GM12801 (cell line): ENCODE measurements around the gene SMCR8.

Experiments
- TF ChIP-seq, protein P1 (sequence below): IDR thresholded peaks from one replicate; pipeline ENCODE4 v1.5.1; 2011; ENCODE audit warnings: control low read depth; ENCODE audit not compliant: insufficient read length; ENCODE audit errors: extremely low read depth

SMCR8 gene

DNA sequence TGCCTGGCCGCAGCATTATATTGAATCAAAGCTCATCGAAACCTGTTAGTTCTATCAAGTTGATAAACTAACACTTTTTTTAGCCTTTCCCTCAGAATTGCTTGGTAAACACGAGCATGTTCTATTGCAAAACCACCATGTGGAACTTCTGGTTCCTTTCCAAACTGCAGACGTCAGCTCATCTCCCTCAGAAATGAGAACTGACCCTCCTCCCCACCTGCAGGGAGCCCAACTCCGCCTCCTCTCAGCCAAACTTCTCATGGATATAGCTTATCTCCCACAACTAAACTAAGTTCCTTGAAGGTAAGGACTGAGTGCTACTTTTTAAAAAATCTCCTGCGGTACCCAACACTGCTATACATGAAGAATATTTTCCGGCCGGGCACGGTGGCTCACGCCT lies 41.5 kb downstream of the SMCR8 start:
- TF ChIP-seq, protein P1, sequence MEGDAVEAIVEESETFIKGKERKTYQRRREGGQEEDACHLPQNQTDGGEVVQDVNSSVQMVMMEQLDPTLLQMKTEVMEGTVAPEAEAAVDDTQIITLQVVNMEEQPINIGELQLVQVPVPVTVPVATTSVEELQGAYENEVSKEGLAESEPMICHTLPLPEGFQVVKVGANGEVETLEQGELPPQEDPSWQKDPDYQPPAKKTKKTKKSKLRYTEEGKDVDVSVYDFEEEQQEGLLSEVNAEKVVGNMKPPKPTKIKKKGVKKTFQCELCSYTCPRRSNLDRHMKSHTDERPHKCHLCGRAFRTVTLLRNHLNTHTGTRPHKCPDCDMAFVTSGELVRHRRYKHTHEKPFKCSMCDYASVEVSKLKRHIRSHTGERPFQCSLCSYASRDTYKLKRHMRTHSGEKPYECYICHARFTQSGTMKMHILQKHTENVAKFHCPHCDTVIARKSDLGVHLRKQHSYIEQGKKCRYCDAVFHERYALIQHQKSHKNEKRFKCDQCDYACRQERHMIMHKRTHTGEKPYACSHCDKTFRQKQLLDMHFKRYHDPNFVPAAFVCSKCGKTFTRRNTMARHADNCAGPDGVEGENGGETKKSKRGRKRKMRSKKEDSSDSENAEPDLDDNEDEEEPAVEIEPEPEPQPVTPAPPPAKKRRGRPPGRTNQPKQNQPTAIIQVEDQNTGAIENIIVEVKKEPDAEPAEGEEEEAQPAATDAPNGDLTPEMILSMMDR: no peak

DNA sequence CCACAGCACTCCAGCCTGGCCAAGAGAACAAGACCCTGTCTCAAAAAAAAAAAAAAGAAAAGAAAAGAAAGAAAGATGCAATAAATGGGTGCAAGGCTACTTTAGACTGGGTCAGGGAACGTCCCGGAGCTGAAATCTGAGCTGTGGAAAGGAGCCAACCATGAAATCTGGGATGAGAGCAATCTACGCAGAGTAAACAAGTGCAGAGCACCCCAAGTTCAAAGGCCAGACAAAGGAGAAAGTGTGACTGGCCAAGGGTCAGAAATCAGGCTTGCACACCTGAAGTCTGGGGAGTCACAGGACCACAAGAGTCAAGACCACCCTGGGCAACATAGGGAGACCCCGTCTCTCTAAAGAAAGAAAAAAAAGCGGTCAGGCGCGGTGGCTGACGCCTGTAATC lies 45.4 kb downstream of the SMCR8 start:
- TF ChIP-seq, protein P1: no peak

GRCh38 chr17:18361837-18362697 lies 47.0 kb downstream of the SMCR8 start:
- TF ChIP-seq, protein P1: no peak

- TF ChIP-seq, protein P1: no peak
Measured at GRCh38 chr17:18362698-18363100, 47.6 kb downstream of the SMCR8 start.

DNA sequence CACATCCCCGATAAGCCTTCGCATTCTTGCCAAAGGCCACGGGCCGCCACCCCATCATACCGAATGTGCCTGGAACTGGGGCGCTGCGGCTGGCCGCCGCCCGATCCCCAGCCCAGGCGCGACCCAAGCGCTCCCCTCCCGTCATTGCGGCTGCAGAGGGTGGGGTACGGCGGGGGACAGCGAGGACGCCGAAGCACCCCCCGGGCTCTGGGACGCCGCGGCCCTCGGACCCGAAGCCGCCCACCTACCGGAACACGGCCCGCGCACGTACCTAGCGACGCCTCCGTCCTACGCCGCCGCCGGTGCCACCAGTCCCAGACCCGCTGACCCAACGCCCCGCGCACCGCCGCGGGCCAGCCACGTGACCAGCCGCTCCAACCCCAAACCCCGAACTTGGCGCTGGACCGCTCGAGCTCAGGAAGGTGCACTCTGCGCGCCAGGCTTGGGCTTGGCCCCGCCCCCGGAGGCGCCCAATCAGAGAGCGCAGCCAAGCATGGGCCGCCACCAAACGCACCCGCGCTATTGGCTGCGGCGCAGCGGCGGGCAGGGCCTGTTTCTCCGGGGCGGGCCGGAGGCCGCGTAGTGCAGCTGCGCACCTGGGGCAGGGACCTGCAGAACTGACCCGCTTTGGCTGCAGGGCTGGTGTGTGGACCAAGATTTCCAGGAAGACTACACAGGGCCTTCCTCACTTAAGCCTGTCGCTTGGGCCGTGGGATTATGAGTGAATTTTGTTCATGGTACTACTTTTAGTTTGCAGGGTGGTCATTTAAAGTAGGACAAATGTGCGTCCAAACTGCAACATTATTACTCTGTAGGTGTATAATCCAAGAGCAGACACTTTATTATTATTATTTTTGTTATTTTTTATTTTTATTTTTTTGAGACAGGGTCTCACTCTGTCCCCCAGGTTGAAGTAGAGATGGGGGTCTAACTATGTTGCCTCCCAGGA lies 48.3 kb downstream of the SMCR8 start, which contains the start of gene SHMT1:
Gene SHMT1, minus strand, starts transcription at position 450 of the 949 bp plus-strand sequence. CDS start 7,569 bp downstream, outside the sequence.
- TF ChIP-seq, protein P1: no peak

- TF ChIP-seq, protein P1: no peak
Measured at GRCh38 chr17:18364166-18364565, 49.1 kb downstream of the SMCR8 start.

DNA sequence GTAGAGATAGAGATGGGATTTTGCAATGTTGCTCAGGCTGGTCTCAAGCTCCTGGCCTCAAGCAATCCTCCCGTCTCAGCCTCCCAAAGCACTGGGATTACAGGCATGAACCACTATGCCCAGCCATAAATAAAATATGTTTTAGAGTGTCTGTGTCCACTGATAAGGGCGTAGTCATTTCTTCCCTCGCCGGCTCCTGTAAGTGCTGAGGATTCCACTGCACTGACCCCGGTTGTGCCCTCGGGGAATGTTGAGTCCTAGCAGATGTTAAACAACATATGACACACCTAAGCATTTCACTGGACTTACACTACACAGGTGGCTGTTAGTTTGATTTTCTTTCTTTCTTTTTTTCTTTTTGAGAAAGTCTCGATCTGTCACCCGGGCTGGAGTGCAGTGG lies 53.9 kb downstream of the SMCR8 start:
- TF ChIP-seq, protein P1: no peak
